ENCODE results near the gene MGA.

MGA gene

GRCh38 chr15:41660235-41661077 lies at the start of gene MGA:
TSS of gene MGA (plus strand) at chr15:41660405.
- DNase-seq = peak; percentile 96

DNA sequence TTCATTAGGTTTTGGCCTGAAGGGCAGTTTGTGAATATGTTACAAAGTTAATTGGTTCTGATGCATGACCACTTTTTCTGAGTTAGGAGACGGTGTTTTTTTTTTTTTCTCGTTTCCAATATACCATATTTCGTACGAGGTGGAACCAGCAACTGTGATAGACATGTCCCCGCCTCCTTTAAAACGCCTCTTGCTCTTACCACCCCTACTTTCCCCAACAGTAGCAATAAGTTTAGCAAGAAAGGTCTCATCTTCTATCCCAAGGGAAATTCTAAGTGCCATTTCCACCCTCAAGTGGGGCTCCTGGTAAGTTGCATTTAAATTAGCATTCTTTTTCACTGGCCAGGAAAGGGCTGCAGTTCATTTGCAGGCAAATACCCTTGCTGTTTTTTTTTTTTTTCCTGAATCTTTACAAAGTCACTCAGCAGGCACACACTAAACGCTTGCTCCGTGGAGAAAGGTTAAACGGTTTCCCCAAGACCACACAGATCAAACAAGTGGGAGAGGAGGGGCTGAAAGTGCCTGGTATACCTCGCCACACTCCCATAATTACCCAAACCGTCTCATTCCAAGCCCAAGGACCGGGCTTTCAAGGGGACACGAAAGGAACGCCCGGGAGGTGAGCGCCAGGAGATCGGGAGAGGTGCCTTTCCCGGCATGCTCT lies 39.5 kb upstream of the MGA start:
- peak; percentile 79 for DNase-seq

GRCh38 chr15:41621200-41622193 lies 38.7 kb upstream of the MGA start:
- DNase-seq = peak; percentile 88

DNA sequence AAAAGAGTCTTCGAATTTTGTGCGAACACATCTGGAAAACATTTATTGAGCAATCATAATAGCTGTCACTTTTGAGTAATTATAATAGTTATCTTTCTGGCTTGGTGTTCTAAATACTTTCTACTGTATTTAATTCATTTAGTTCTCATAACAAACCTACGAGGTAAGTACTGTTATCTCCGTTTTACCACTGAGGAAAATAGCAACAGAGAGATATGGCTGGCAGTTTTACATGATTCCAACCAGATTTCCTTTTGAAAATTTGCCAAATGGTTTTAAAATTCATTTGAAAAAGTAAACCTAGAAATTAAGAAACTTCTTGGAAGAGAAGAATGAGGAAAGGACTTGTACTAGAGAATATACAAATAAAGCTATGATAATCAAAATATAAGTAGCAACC lies 37.3 kb upstream of the MGA start:
- no peak for DNase-seq

GRCh38 chr15:41627203-41627602 lies 33.0 kb upstream of the MGA start:
- DNase-seq = no peak

- DNase-seq = no peak
Observed at GRCh38 chr15:41629463-41629862, 30.7 kb upstream of the MGA start.

GRCh38 chr15:41629883-41630282 lies 30.3 kb upstream of the MGA start:
- DNase-seq = no peak

- DNase-seq = no peak
Observed at GRCh38 chr15:41630616-41631217, 29.5 kb upstream of the MGA start.

DNA sequence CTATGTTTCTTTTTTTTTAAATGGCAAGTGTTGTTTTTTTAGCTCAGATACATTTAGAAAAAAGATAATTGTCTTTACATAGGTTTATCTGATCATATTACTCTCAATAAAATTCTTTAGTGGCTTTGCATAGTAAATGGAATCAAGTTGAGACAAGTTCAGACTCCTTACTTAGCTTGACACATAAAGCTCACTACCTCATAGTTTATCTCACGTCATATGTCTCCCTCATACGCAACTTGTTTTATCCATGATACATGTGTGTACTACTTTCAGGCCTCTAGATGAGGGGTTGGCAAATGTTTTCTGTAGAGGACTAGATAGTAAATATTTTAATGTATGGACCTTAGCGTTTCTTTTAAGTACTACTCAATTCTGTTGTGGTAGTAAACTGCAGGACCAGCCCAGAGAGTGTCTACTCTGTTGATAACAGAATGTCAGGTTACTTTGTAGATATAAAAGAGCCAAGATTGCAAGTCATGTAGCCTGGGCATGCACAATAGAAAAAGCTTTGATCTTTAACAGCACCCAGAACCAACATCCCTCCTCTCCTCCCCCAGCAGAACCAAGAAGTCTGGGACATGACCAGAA lies 28.2 kb upstream of the MGA start:
- no peak for DNase-seq

GRCh38 chr15:41633609-41634008 lies 26.6 kb upstream of the MGA start:
- DNase-seq = no peak

GRCh38 chr15:41634072-41634626 lies 26.1 kb upstream of the MGA start:
- DNase-seq = no peak

DNA sequence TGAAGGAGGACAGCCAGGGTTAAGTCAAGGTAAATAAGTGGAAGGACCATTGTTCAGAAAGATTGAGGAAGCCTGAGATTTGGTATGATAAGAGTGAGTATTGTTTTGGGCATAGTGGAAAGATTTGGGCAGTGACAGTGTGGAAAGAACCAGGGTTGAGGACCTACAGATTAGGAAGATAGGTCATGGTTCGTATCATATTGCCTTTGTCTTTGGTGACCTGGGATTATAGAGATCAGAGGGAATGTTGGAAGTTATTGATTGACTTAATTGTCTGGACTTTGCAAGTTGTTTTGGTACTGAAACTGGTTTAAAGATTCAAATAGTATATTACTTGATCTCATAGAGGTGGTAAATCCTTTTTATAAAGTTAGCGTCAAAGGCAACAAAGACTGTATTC lies 23.1 kb upstream of the MGA start:
- no peak for DNase-seq

- no peak for DNase-seq
Observed at GRCh38 chr15:41640985-41641384, 19.2 kb upstream of the MGA start.

DNA sequence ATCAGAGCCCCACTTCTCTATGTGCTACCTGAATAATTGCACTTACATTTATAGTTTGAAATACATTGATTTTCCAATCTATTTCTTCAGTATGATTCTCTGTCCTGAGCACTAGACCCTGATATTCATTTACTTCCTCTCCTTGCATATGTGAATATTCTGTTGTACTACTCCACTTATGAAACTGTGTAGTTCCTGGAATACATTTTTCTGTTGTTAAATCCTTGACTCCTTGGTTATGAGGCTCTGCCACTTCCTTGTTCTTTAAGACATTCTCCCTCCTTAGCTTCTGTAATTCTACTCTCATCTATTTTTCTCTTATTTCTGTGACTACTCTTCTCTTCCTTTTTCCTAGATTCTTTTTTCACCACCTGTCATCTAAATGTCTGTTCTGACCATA lies 12.9 kb upstream of the MGA start:
- DNase-seq = no peak

GRCh38 chr15:41648097-41648496 lies 12.1 kb upstream of the MGA start:
- no peak for DNase-seq

DNA sequence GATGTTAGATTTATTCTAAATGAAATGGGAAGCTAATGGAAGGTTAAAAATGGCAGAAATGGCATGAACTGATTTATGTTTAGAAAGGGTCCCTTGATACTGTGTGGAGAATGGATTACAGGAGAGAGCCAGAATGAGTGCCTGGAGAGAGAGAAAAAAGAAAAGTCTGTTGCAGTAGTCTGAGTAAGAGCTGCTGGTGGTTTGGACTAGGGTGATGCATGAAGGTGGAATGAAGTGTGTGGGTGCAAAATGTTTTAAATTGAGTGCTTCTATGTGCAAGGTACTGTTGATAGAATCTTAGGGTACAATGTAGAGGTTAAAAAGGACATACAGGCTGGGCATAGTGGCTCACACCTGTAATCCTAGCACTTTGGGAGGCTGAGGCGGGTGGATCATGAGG lies 11.4 kb upstream of the MGA start:
- DNase-seq = no peak

DNA sequence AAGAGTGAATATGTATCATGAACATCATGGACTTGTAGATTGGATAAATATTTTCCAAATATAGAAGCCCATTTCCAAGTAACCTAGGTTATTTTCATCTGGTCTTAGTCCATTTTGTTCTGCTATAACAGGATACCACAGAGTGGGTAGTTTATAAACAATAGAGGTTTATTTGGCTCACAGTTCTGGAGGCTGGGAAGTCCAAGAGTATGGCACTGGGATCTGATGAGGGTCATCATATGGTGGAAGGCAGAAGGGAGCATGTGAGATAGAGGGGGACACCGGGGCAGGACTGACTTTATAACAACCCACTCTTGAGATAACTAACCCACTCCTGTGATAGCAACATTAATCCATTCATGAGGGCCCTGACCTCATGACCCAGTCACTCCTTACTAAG lies 9.4 kb upstream of the MGA start:
- no peak for DNase-seq

DNA sequence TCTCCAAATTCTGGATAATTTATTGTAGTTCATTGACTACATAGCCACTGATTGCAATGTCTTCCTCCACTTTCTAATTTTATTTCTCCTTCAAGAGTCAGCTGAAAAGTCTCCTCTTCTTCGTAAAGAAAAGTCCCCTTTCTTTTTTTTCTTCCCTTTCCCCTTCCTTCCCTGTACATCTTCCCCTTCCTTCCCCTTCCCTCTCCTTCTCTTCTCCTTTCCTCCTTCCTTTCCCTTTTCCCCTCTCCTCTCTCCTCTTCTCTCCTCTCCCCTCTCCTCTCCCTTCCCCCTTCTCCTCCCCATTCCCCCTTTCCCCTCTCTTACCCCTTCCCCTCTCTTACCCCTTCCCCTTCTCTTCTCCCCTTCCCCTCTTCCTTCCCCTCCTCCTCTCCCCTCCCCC lies 8.8 kb upstream of the MGA start:
- DNase-seq = no peak

DNA sequence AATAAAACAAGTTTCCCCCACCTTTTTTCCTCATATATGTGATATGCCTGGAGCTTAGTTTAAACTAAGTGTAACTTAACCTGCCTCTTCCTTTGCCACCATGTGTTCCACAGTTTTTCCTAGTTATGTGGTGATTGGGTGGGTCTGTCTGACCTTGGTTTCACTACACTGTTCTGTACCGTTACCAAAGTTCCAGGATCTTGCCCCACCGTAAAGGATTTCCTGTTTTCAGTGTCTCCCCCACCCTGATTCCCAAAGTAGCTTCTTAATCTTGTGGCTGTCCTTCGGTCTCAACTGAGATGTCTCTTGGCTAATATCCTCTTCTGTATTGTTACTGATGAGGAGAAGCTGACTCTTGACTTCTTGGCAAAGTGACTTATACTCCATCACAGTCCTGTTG lies 6.4 kb upstream of the MGA start:
- DNase-seq = no peak

DNA sequence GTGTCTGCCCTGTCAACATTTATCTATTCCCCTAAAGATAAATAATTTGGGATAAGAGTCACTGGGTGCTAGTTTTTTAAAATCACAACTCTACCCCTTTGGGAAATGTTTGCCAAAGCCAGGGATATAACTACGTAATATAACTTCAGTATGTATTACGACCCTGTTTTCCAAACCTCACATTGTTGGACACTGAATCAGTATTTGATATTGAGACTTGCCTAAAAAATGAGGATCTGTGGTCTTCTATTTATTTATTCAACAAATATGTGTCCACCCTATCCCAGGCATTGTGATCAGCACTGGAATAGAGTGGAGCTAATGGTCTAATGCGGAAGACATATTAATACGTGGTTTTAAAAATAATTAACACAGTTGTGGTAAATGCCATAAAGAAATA lies 4.5 kb upstream of the MGA start:
- no peak for DNase-seq

GRCh38 chr15:41656188-41656587 lies 4.0 kb upstream of the MGA start:
- no peak for DNase-seq

GRCh38 chr15:41658689-41659088 lies 1.5 kb upstream of the MGA start:
- no peak for DNase-seq

Data from islet precursor cell (in vitro differentiated cells).